Kidney epithelial cell (primary cell): ENCODE results near the gene EIF2B2. TPM values are rescaled to one million over a fixed set of nuclear protein-coding genes. Genes with fewer than 3 reads are reported as not detected.

Experiments
- DNase-seq: peaks from one replicate; pipeline ENCODE4 v3.0.0-alpha.2; 2010; ENCODE audit warnings: low read depth
- H3K27me3 ChIP-seq: 2 replicates; pipeline ENCODE4 v1.6.0; 2011; ENCODE audit warnings: low read length; ENCODE audit not compliant: control insufficient read depth, insufficient read depth
- H3K36me3 ChIP-seq: 2 replicates; pipeline ENCODE4 v1.5.1; 2011; ENCODE audit warnings: low read length; ENCODE audit not compliant: control insufficient read depth, insufficient read depth
- H3K4me3 ChIP-seq: 2 replicates; pipeline ENCODE4 v1.5.1; 2011; ENCODE audit warnings: low read depth, mild to moderate bottlenecking, control low read depth, low read length
- CTCF ChIP-seq: IDR thresholded peaks from 2 replicates; pipeline ENCODE4 v1.5.1; 2011; ENCODE audit warnings: mild to moderate bottlenecking, moderate library complexity, low read length, control low read depth, inconsistent platforms; ENCODE audit not compliant: insufficient read depth, poor library complexity, severe bottlenecking
- total RNA-seq: library from RNA; depleted of rRNA; stranded (reverse); fragments of >200 nt; gene quantifications from 2 replicates; pipeline ENCODE4 v1.2.3, GENCODE V29; 2015

EIF2B2 gene
- total RNA-seq, 1 donor from 2014 or later, result 78.6 TPM

- Histone ChIP-seq H3K27me3 (no peaks in the 10 kb centered on the region), H3K4me3 (no peak overlapping the region), H3K36me3 (no peaks in the 10 kb centered on the region)
- peak; percentile 12 for TF ChIP-seq CTCF
- no peak for DNase-seq
Measured at GRCh38 chr14:74979442-74980397, 23.0 kb upstream of the EIF2B2 start.

- DNase-seq, result no peak
- no peaks in the 10 kb centered on the region for H3K27me3 ChIP-seq
- H3K36me3 ChIP-seq, result no peaks in the 10 kb centered on the region
- H3K4me3 ChIP-seq, result no peak overlapping the region
- no peak for TF ChIP-seq CTCF
Measured at GRCh38 chr14:74980398-74980730, 22.4 kb upstream of the EIF2B2 start.

- no peak for TF ChIP-seq CTCF
- Histone ChIP-seq H3K36me3 (no peaks in the 10 kb centered on the region), H3K27me3 (no peaks in the 10 kb centered on the region), H3K4me3 (no peak overlapping the region)
- DNase-seq, result no peak
Measured at GRCh38 chr14:74980731-74981461, 21.8 kb upstream of the EIF2B2 start.

GRCh38 chr14:74981462-74981782, 21.3 kb upstream of the EIF2B2 start:
- Histone ChIP-seq H3K4me3 (no peak overlapping the region), H3K36me3 (no peaks in the 10 kb centered on the region), H3K27me3 (no peaks in the 10 kb centered on the region)
- no peak for TF ChIP-seq CTCF
- DNase-seq, result no peak

- no peak for DNase-seq
- Histone ChIP-seq H3K4me3 (no peak overlapping the region), H3K27me3 (no peaks in the 10 kb centered on the region), H3K36me3 (no peaks in the 10 kb centered on the region)
- TF ChIP-seq CTCF, result no peak
Measured at GRCh38 chr14:74981833-74982232, 20.9 kb upstream of the EIF2B2 start.
